GM21737 (cell line): Measurements from ENCODE around the gene ADCY7.
"Not testable (repeated sequence)": the region's sequence is repeated elsewhere in the genome, so short reads cannot be mapped to it uniquely, and the experiment has no call there.

Experiments
- ATAC-seq: cut with Tn5 transposase; IDR thresholded peaks from one replicate; pipeline ENCODE4 v1.9.1; 2021; ENCODE audit warnings: mild to moderate bottlenecking, moderate library complexity; ENCODE audit not compliant: unreplicated experiment

Gene ADCY7

DNA sequence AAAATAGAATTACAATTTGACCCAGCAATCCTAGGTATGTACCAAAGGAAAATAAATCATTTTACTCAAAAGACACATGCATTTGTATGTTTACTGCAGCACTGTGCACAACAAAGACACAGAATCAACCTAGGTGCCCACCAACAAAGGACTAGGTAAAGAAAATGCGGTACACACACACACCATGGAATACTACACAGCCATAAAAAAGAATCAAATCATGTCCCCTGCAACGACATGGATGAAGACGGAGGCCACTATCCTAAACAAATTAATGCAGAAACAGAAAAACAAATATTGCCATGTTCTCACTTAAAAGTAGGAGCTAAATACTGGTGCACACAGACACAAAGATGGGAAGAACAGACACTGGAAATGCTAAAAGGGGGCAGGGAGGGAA lies 66.2 kb downstream of the ADCY7 start:
- no peak for ATAC-seq

DNA sequence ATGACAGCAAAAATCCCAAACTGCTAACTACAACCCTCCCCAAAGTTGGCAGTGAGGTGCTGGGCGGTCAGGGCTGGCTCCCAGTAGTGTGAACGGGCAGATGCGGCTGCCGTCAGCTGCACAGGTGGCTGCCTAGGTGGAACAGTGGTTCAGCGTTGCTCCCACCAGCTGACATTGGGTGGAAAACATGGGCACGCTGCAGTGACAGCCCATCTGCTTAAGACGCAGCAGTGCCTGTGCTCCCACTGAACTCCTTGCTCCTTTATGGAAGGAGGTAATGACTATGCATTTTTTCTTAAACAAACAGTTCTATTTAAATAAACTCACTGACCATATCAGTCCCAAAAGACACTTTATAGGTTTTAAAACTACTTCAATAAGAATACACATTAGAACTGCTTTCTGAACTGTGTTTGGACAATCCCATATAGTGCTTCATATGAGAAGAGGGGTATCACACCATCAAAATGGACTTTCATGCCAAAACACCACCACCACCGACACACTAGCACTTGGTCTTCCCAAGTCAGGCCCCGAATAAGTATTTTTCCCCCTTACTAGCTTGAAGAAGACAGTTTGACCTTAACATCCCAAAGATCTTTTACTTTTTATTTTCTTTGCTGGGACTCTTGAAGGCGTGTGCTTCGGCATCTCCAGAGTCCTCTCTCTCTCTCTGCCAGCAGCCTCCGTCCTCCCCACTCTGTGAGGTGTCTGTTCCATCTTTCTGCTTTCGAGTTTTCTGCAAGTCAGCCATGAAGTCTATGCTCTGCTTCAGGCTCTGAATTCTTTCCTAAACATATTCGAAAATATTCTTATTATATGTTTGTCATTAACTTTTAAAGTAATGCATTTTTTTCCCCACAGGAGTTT lies 68.0 kb downstream of the ADCY7 start:
- no peak for ATAC-seq

DNA sequence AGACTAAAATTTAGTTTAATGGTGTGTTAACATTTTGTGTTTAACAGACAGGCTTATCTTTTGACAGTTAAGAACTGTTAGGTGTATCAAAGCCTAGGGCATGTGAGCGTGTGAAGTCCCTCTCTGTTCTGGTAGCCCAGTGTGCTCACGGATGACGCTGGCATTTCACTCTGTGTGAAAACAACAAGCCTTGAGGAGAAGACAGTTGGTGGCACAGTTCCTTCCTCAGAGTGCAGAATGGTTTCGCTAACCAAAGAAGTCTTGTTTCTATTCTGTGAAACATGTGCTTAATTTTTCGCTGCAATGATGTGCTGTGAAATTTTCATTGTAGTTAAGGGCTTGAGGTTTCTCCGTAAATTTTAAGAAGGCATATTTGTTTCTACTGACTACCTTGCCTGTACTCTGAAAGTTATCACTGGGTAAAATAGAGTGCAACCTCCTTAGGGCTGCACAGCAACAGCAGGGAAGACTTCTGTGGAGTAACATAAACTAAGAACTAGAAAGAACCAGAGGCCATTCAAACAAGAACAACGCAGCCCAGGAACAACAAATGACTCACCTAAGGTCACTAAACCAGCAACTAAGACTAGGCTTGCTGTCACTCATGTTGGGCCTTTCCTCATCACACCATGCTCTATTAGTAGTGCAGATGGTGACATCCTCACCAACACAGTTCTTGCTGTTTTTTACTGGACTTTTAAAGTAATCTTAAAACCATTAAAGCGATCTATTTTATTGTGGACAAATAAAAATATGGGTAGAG lies 69.0 kb downstream of the ADCY7 start:
- ATAC-seq = no peak

DNA sequence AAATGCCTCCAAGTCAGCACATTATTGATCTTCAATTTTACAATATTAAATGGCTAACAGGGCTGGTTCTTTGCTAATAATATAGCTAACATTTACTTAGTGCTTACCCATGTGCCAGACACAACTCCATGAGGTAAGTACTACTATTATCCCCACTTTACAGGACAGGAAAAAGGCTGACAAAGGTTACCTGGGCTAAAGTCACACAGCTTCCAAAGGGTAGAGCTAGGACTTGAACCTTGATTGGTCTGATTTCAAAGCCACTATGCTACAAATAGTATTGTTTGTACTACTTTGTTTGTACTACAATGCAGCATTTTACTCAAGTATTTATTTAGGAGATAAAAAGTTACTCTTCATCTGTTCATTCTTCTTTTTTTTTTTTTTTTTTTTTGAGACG lies 70.5 kb downstream of the ADCY7 start:
- no peak for ATAC-seq

DNA sequence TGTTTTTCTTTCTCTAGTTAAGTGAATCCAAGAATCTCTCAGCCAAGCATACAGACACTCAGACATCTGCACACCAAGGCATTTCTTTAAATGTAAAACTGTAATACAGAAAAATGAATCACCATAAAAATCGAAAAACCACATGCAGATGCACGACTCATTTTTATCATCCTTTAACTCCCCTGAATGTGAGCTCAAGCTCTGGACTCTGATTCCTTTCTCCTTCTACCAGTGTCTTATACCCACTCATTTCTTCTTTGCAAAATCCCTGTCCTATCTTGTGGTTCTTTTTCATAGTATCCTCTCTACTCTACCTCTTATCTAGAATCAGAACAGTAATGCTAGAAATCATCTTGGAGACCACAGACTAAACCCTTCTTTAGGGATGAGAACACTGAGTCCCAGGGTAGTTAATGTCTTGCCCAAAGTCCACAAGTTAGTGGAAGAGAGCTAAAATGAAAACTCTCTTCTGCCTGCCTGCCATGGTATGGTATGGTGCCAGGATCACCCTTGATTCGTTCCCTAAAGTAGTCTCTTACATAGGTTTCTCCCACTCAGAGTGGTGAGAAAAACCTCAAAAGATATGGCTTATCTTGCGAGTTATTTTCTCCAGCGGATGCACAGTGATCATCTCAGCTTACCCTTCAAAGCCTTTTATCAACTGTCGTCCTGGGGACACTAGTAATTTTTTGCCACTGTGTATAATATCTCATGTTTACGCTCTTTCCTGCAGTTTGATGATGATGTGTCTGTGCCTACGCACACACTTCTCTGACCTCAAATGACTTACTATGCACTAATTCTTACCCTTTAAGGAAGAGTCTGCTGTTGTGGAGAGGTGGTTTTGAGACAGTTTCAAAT lies 72.2 kb downstream of the ADCY7 start:
- ATAC-seq = no peak

DNA sequence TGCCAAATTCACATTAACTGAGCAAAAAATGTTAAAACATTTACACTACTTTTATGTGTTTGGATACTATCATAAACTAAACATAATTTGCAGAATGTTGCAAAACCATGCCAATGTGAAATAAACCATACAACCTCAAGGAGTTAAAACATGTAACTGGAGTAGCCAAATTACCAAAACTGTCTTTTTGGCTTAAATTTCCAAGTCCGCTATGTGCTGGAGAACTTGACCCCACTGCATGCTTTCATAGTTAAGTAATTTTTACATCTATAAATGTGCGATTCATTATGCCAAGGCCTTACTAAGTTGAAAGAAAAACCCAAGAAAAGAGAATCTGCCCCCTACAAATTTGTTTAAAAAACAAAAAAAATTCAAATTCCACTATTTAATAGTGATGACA lies 74.2 kb downstream of the ADCY7 start:
- ATAC-seq = no peak

DNA sequence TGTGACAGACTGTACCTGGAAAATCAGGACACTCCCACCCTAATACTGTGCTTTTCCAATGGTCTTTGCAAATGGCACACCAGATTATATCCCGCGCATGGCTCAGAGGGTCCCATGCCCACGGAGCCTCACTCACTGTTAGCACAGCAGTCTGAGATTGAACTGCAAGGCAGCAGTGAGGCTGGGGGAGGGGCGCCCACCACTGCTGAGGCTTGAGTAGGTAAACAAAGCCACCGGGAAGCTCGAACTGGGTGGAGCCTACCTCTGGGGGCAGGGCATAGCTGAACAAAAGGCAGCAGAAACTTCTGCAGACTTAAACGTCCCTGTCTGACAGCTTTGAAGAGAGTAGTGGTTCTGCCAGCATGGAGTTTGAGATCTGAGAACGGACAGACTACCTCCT lies 77.2 kb downstream of the ADCY7 start:
- ATAC-seq = not testable (repeated sequence)

DNA sequence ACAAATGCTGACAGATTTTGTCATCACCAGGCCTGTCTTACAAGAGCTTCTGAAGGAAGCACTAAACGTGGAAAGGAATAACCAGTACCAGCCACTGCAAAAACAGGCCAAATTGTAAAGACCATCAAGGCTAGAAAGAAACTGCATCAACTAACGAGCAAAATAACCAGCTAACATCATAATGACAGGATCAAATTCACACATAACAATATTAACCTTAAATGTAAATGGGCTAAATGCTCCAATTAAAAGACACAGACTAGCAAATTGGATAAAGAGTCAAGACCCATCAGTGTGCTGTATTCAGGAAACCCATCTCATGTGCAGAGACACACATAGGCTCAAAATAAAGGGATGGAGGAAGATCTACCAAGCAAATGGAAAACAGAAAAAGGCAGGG lies 78.9 kb downstream of the ADCY7 start:
- not testable (repeated sequence) for ATAC-seq

DNA sequence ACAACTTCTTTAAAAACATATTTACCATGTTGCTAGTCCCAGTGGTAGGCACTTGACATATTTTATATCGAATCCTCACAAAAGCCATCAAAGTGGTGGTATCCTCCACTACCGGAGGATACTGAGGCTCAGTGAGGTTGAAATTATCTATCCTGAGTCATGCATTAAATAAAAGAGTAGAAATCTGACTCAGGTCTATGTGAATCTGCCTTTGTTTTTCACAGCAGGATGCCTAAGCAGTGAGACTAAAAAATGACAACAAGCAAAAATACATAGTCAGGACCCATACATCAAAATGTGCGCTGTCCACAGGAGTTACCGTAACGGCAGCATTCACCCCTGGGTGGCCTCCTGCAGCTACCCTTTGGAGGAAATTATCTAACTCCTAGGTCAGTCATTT lies 84.8 kb downstream of the ADCY7 start:
- no peak for ATAC-seq

DNA sequence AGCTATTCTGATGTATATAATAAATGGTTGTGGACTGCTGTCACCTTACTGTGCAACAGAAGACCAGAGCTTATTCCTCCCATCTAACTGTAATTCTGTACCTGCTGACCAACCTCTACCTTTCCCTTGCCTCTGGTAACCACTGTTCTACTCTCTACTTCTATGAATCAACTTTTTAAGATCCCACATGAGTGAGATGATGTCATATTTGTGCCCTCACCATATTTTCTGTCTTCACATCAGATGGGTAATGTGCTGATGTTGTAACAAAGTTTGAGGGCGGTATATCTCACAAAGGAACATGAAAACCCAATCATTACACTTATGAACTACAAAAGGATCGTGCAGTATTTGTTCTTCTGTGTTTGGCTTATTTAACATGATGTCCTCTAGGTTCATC lies 85.6 kb downstream of the ADCY7 start:
- no peak for ATAC-seq

DNA sequence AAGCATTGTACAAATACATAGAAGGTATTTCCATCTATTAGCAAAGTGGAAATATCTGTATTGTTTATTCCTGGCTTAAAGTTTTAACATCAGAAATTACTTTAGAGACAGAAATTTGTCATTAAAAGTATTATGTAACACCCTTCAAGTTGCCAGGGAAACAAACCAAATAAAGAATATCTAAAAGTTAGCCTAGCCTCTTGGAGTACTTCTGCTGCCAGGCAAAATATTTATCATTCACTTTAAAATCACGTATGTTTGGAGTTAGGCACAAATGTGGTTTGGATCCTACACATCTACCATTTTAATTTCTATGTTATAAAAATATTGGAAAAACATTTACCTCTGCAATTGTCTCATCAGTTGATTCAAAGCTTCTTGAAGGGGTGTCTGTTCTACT lies 87.7 kb downstream of the ADCY7 start:
- no peak for ATAC-seq

DNA sequence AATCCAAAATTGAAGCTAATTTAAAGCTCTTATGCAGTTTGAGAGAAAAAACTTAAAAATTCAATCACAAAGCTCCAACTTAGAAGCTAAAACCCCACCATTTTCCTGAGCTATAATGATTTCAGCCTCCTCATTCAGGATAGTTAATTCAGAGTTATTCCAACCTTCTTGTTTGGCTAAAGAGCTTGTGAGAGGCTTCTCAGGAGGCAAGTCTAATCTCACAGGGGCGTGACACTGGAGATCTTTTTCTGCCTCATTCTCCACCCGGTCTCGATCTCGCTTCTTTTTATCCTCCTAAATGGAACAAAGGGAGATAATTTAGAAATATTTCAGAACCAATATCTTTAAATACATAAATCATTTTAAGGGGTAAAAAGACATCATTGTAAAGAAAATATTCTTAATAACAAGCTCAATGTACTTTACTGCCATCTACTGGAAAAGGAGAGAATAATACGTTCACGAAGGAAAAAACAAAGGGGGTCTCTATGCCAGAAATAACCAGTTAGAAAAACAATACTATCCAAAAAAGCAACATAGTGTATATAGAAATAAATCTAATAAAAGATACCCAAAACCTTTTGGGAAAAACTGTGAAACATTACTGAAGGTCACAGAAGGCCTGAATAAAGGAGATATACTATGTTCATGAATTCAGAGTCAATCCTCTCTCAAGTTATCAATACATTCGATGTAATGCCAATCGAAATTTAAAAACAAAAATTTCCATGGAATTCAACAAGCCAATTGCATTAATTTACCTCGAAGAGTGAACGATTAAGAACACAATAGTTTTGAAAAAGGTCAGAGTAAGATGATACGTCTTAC lies 88.5 kb downstream of the ADCY7 start:
- ATAC-seq = no peak

DNA sequence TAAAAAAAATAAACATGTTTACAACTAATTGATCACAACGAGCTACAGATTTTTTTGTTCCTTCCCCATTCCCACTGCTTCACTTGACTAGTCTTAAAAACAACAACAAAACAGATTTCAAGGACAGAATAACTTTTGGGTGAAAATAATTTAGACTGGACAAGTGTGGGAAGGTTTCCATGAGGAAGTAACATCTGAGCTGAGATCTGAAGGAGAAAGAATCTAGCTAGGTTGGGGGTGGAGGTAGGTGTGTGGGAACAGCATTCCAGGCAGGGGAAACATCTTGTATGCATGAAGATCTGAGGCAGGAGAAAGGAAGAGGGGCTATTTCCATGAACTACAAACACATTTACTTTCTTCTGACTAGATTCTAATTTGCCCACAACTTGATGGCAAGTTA lies 93.3 kb downstream of the ADCY7 start:
- no peak for ATAC-seq

DNA sequence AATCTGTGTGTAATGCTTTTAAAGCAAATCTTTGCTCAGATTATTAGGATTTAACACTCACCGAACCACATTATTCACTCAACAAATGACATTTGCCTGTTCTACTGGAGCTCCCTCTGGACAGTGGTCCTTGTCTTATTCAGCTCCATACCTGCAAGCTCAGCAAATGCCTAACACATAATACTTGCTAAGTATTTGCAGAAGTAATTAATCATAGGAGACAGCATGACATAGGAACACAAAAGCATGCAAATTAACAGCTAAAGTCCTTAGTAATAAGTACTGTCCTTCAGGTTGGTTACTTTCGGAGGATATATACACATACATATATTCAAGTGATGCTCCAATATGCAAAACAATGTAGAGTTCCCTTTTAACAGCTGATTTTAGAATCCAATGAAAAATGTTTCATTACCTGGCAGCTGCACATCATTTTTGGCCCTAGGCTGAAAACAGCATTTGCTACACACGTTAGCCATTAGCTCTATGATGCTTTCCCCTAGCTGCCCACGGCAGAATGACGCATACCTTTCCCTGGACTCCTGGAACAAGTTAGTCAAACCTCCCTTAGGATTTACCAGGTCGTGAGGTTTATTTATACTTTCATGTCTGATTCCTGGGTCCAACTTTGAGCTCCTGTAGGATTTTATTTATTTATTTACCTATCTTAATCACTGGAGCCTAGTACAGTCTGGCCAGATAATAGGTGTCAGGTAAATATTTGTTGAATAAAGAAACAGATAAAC lies 93.9 kb downstream of the ADCY7 start:
- ATAC-seq = no peak

DNA sequence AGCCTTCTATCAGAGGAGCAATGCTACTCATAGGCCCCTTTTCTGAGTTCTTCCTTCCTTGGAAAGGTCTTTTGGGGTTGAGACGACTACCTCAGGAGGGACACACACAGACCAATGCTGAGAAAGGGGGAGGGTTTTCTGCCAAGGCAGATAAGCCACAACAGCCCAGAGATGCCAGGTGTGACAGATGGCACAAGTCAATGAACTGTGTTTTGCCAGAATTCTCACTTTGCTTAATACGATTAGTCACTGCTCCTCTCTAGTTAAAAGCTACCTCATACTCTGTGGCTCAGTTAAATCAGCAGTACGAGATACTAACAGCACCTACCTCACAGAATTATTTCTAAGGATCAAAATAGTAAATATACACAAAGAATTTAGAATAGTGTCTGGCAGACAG lies 94.4 kb downstream of the ADCY7 start:
- no peak for ATAC-seq

DNA sequence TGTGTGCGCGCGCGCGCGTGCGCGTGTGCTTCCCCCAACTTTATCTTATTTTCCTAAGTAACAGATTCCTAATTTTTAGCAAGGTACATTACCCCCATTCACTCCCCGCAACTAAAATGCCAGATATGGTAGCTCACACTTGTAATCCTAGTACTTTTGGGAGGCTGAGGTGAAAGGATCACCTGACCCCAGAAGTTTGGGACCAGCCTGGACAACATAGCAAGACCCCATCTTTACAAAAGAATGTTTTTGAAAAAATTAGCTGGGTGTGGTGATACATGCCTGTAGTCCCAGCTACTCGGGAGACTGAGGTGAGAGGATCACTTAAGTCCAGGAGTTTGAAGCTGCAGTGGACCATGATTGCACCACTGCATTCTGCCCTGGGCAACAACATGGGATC lies 97.3 kb downstream of the ADCY7 start:
- ATAC-seq = no peak

DNA sequence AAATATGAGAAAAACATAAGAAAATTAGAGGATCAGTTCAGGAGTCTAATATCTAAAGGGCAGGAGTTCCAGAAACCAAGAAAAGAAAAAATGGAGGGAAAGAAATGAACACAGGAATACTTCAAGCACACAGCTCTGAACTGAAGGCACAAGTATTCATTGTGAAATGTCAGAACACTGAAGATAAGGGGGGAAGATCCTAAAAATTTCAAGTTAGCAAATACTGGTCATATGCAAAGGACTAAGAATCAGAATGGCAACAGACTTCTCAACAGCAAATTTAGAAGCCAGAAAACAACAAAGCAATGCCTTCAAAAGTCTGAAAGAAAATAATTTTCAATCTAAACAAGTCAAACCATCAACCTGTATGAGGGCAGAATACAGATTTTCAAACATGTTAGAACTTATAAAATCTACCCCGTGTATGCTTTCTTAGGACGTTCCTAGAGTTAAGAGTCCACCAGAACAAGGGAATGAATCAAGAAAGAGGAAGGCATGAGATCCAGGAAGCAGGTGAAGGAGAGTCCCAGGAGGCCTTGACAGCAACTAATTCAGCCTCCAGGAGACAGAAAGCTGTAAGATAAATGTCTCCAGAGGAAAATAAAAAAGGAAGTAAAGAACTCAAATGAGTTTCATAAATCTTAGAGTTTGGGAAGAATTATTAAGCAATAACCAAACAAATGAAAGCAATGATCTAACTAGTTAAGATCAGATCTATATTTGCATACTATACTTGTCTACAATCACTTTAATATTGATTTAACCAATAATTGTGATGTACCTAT lies 99.6 kb downstream of the ADCY7 start:
- ATAC-seq = no peak
